Stimulated activated naive CD8-positive, alpha-beta T cell treated with anti-CD3 and anti-CD28 coated beads, Interleukin-15, amount 100 ng/mL, for 72 hours (primary cell): ENCODE results near the gene SLAMF6.
"Not testable (repeated sequence)": the region's sequence is repeated elsewhere in the genome, so short reads cannot be mapped to it uniquely, and the experiment has no call there.

Experiments used
- ATAC-seq: fragments of 150-1000 bp; cut with Tn5 transposase; 2 replicates; pipeline ENCODE4 v1.10.0; 2021; ENCODE audit warnings: mild to moderate bottlenecking, moderate library complexity
- DNase-seq, 2 donors: peaks; one replicate each; pipeline ENCODE4 v3.0.0; 2021 to 2022
- H3K27ac Mint-ChIP-seq, 2 donors: one replicate each; pipeline ENCODE4 v1.8.0; 2022; ENCODE audit warnings: mild to moderate bottlenecking in 2 of 2, mixed read lengths in 2 of 2, moderate library complexity in 2 of 2
- H3K27me3 Mint-ChIP-seq: one replicate; pipeline ENCODE4 v1.8.0; 2022; ENCODE audit warnings: mixed read lengths
- H3K4me1 Mint-ChIP-seq: one replicate; pipeline ENCODE4 v1.8.0; 2022; ENCODE audit warnings: mild to moderate bottlenecking, mixed read lengths
- H3K4me3 Mint-ChIP-seq, 2 donors: one replicate each; pipeline ENCODE4 v1.8.0; 2022; ENCODE audit warnings: mild to moderate bottlenecking in 2 of 2, mixed read lengths in 2 of 2, moderate library complexity in 1 of 2
- H3K9me3 Mint-ChIP-seq, 2 donors: one replicate each; pipeline ENCODE4 v1.8.0; 2022; ENCODE audit warnings: mixed read lengths in 2 of 2

The SLAMF6 gene

DNA sequence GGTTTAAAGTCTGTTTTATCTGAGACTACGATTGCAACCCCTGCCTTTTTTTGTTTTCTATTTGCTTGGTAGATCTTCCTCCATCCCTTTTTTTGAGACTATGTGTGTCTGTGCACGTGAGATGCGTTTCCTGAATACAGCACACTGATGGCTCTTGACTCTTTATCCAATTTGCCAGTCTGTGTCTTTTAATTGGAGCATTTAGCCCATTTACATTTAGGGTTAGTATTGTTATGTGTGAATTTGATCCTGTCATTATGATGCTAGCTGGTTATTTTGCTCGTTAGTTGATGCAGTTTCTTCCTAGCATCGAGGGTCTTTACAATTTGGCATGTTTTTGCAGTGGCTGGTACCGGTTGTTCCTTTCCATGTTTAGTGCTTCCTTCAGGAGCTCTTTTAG lies 44.0 kb downstream of the SLAMF6 start:
- not testable (repeated sequence) for DNase-seq, H3K4me3 Mint-ChIP-seq, H3K27ac Mint-ChIP-seq, ATAC-seq, H3K27me3 Mint-ChIP-seq
- H3K4me1 Mint-ChIP-seq: peaks cover 21% of the 10 kb centered on the region
- H3K9me3 Mint-ChIP-seq: peaks cover 35 to 39% of the 10 kb centered on the region in 2 donors

GRCh38 chr1:160474392-160475242 lies 48.4 kb downstream of the SLAMF6 start:
- H3K4me1 Mint-ChIP-seq: peaks cover 12% of the 10 kb centered on the region
- peak; percentile 96 for ATAC-seq
- no peak overlapping the region for H3K4me3 Mint-ChIP-seq
- H3K27me3 Mint-ChIP-seq: no peaks in the 10 kb centered on the region
- peaks cover 13 to 14% of the 10 kb centered on the region in 2 donors for H3K9me3 Mint-ChIP-seq
- DNase-seq: no peak
- no peak overlapping the region for H3K27ac Mint-ChIP-seq

DNA sequence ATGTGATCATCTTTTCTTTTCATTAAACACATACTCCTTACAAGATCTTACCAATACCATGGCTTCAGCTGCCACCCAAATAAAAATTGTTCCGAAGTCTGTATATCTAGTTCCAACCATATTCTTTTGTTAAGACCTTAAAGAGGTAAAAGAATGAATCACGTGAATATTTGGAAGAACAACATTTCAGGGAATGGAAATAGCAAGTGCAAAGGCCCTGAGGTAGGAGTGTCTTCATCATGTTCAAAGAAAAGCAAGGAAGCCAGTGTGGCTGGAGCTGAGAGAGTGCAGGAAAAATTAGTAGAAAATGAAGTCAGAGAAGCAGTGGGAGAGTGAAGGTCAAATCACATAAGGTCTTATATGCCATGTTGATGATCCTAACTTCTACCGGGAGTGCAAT lies 50.9 kb downstream of the SLAMF6 start:
- Mint-ChIP-seq H3K27ac (no peak overlapping the region), H3K4me3 (no peak overlapping the region), H3K4me1 (peaks cover 20% of the 10 kb centered on the region), H3K9me3 (no peaks in the 10 kb centered on the region), H3K27me3 (no peaks in the 10 kb centered on the region)
- no peak for ATAC-seq
- DNase-seq: no peak

- H3K4me3 Mint-ChIP-seq: no peak overlapping the region
- H3K27me3 Mint-ChIP-seq: no peaks in the 10 kb centered on the region
- ATAC-seq (peak; percentile 83), DNase-seq (no peak)
- H3K27ac Mint-ChIP-seq: no peak overlapping the region
- no peaks in the 10 kb centered on the region for H3K9me3 Mint-ChIP-seq
- H3K4me1 Mint-ChIP-seq: peaks cover 29% of the 10 kb centered on the region
These were observed 51.8 kb downstream of the SLAMF6 start for GRCh38 chr1:160471253-160471652.

GRCh38 chr1:160467576-160467975 lies 55.5 kb downstream of the SLAMF6 start:
- peaks cover 0 to 5% of the 10 kb centered on the region in 2 donors for H3K9me3 Mint-ChIP-seq
- peak overlapping the region; percentile 21 to 70 for H3K4me3 Mint-ChIP-seq
- DNase-seq: no peak
- ATAC-seq: no peak
- H3K4me1 Mint-ChIP-seq: peaks cover 65% of the 10 kb centered on the region
- H3K27ac Mint-ChIP-seq: peak overlapping the region in 1 of 2 donors; percentile 86
- H3K27me3 Mint-ChIP-seq: no peaks in the 10 kb centered on the region

- ATAC-seq: no peak
- peak overlapping the region in 1 of 2 donors; percentile 5 for H3K4me3 Mint-ChIP-seq
These were observed 56.1 kb downstream of the SLAMF6 start for GRCh38 chr1:160466961-160467360.

GRCh38 chr1:160465123-160465522 lies 57.9 kb downstream of the SLAMF6 start:
- ATAC-seq (no peak), DNase-seq (no peak)
- Mint-ChIP-seq H3K27me3 (no peaks in the 10 kb centered on the region), H3K27ac (no peak overlapping the region), H3K4me1 (peaks cover 89% of the 10 kb centered on the region), H3K4me3 (peak overlapping the region; percentile 2 to 48), H3K9me3 (peaks cover 0 to 5% of the 10 kb centered on the region in 2 donors)

More at GRCh38 chr1:160466961-160467360, 56.1 kb downstream of the SLAMF6 start:
- Mint-ChIP-seq H3K27ac (peak overlapping the region in 1 of 2 donors; percentile 9), H3K9me3 (peaks cover 0 to 5% of the 10 kb centered on the region in 2 donors), H3K27me3 (no peaks in the 10 kb centered on the region), H3K4me1 (peaks cover 72% of the 10 kb centered on the region)
- DNase-seq: no peak

DNA sequence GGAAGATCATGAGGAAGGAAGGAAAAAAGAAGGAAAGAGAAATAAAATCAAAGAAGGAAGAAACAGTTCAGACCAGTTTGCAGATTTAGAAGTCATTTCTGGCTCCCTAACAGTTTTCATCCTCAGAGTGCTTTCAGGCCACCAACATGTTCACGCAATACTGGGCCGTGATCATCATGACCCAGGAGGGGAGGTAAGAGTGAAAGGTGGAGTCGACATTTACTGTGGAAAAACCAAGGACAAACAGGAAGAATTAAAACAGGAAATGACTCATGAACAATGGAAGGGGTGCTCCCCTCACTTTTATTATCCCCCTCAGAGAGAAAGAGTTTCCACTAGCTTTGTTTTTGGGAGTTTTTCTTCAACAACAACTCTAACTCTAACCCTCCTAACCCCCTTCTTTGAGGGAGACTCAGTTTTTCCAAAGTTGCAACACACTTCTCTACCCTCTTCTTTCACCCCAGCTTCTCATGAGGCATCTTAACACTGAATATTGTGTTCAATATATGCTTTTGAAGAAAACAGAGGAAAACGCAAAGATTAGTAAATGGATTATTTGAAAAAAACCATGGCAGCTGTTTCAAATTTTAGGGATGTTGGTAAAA lies 62.3 kb downstream of the SLAMF6 start:
- Mint-ChIP-seq H3K4me3 (peak overlapping the region; percentile 78 to 81), H3K27ac (peak overlapping the region; percentile 94 to 98), H3K4me1 (peaks cover 96% of the 10 kb centered on the region), H3K27me3 (no peaks in the 10 kb centered on the region), H3K9me3 (peaks cover 0 to 3% of the 10 kb centered on the region in 2 donors)
- peak; percentile 83 for ATAC-seq
- DNase-seq: peak in 1 of 2 donors; percentile 48

DNA sequence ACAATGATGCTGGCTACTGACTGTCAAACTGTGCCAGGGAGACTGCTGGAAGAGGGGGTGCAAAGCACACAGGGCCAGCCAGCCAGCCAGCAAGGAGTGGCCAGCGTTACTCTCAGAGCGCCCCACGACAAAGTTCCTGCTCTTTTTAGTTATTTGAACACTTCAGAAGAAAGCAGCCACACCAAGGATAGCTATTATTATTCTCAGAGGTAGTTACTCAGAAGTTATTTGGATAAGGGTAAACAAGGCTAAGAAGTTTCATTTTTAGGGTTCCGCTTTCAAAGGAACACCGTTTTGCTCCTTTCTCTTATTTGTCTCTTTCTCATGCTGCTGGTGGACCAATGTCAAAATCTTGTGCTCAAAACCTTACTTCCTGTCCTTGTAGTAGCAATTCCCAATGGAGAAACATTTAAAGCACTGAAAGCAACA lies 62.8 kb downstream of the SLAMF6 start:
- H3K4me1 Mint-ChIP-seq: peaks cover 96% of the 10 kb centered on the region
- peak overlapping the region; percentile 78 to 81 for H3K4me3 Mint-ChIP-seq
- no peaks in the 10 kb centered on the region for H3K9me3 Mint-ChIP-seq
- no peaks in the 10 kb centered on the region for H3K27me3 Mint-ChIP-seq
- H3K27ac Mint-ChIP-seq: peak overlapping the region; percentile 94 to 98
- no peak for DNase-seq
- ATAC-seq: peak; percentile 53

- Mint-ChIP-seq H3K4me1 (peaks cover 96% of the 10 kb centered on the region), H3K4me3 (peak overlapping the region; percentile 78 to 81), H3K9me3 (no peaks in the 10 kb centered on the region), H3K27me3 (no peaks in the 10 kb centered on the region), H3K27ac (peak overlapping the region; percentile 94 to 98)
- ATAC-seq (peak; percentile 58), DNase-seq (no peak)
These were observed 63.4 kb downstream of the SLAMF6 start for GRCh38 chr1:160459687-160460086.

DNA sequence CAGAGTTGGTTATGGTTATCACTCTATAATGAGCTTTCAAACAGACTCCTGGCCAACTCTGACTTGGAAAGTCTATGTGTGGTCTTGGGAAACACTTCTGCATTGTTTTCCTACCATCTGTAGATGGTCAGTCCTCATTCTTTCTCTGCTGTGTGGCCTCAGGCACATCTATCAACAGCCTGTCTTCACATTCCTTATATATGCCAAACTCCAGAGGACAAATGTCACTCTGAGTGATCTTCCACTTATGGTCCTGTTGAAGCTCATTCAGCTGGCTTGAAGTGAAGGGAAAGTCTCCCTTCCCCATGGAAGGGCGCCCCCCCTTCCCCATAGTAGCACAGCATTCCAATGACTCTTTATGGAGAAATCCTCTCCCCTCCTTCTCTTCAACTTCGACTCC lies 64.0 kb downstream of the SLAMF6 start:
- H3K27me3 Mint-ChIP-seq: no peaks in the 10 kb centered on the region
- no peak for ATAC-seq
- peaks cover 95% of the 10 kb centered on the region for H3K4me1 Mint-ChIP-seq
- H3K9me3 Mint-ChIP-seq: no peaks in the 10 kb centered on the region
- H3K27ac Mint-ChIP-seq: peak overlapping the region; percentile 94 to 98
- DNase-seq: no peak
- H3K4me3 Mint-ChIP-seq: peak overlapping the region in 1 of 2 donors; percentile 78

DNA sequence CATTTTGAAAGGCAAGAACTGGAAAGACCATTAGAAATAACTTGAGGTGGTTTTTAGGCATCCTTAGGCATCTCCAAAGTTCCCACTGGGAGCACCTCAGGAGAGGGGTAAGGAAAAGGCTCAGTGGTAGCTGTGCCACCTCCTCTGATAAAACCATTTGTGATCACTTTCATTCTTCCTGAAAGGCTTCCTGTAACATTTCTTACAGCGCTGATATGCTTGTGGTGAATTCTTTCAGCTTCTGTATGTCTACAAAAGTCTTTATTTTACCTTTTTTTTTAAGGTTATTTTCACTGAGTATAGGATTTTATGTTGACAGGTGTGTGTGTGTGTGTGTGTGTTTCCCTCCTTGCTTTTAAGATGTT lies 67.9 kb downstream of the SLAMF6 start:
- DNase-seq: no peak
- peak overlapping the region; percentile 49 to 72 for H3K4me3 Mint-ChIP-seq
- ATAC-seq: no peak

GRCh38 chr1:160454371-160455152 lies 68.5 kb downstream of the SLAMF6 start:
- Mint-ChIP-seq H3K27me3 (no peaks in the 10 kb centered on the region), H3K27ac (peak overlapping the region; percentile 84 to 93), H3K4me3 (peak overlapping the region; percentile 36 to 72), H3K4me1 (peaks cover 87% of the 10 kb centered on the region), H3K9me3 (no peaks in the 10 kb centered on the region)
- peak; percentile 93 for ATAC-seq
- DNase-seq: peak in 1 of 2 donors; percentile 66

More for the DNA sequence above, 67.9 kb downstream of the SLAMF6 start:
- H3K27ac Mint-ChIP-seq: peak overlapping the region; percentile 84 to 93
- peaks cover 90% of the 10 kb centered on the region for H3K4me1 Mint-ChIP-seq
- no peaks in the 10 kb centered on the region for H3K9me3 Mint-ChIP-seq
- H3K27me3 Mint-ChIP-seq: no peaks in the 10 kb centered on the region

DNA sequence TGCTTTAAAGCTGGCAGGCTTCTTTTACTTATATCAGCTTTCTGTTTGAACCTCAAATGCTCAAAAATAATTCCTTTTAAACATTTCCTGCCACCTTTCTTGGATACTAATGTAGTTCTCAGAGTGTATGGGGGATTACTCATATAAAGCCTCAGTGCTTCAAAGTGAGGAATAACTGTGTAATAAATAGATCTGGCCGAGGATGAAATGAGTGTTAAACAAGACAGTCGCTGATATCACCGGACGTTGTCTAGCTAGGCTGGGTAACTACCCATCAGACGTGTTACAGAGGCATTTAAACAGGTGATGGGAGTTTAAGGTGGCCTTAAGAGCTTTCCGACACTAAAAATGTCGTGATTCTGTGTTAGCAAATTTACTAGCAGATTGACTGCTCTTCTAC lies 69.6 kb downstream of the SLAMF6 start:
- DNase-seq: peak in 1 of 2 donors; percentile 36
- H3K27me3 Mint-ChIP-seq: no peaks in the 10 kb centered on the region
- peak overlapping the region in 1 of 2 donors; percentile 97 for H3K27ac Mint-ChIP-seq
- ATAC-seq: peak; percentile 56
- H3K9me3 Mint-ChIP-seq: peaks cover 0 to 4% of the 10 kb centered on the region in 2 donors
- H3K4me3 Mint-ChIP-seq: peak overlapping the region; percentile 0 to 57
- H3K4me1 Mint-ChIP-seq: peaks cover 81% of the 10 kb centered on the region

- DNase-seq (no peak), ATAC-seq (no peak)
- Mint-ChIP-seq H3K9me3 (peaks cover 0 to 4% of the 10 kb centered on the region in 2 donors), H3K27me3 (no peaks in the 10 kb centered on the region), H3K4me3 (peak overlapping the region; percentile 63 to 66), H3K4me1 (peaks cover 77% of the 10 kb centered on the region), H3K27ac (peak overlapping the region; percentile 55 to 97)
These were observed 71.2 kb downstream of the SLAMF6 start for GRCh38 chr1:160451859-160452232.
